ENCODE measurements around the gene ARHGAP42. TPM values are rescaled to one million over a fixed set of nuclear protein-coding genes. Genes with fewer than 3 reads are reported as not detected.

Gene ARHGAP42
- total and polyA plus RNA-seq, 2 experiments from 2014 or later: 0.74 to 2.7 TPM

DNA sequence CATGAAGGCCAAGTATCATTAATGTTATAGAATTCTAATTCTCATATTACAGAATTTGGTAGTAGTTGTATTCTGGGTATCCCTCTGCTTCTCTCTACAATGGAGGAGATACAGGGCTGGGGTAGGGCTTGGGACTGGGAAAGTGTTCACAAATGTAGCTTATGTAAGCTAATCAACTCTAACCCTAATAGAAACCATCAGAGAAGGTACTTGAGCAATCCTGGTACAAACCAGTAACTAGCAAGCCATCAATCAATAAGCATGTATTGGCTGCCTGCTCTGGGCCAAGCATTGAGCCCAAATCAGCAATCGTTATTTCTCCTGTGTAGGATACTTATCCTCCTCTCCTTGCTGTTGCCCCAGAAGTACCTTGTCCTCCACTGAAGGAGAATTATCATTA lies 268.2 kb downstream of the ARHGAP42 start:
- Histone ChIP-seq H3K36me3 (ENCODE audit: low read depth) (no peaks in the 10 kb centered on the region), H3K4me3 (no peak overlapping the region), H2AFZ (no peak overlapping the region), H3K79me2 (ENCODE audit: insufficient read depth) (no peaks in the 10 kb centered on the region), H3K9me2 (ENCODE audit: insufficient read depth) (no peaks in the 10 kb centered on the region), H3K27me3 (replicated peaks; ENCODE audit: insufficient read depth) (no peaks in the 10 kb centered on the region), H3K27ac (no peak overlapping the region), H3K4me2 (ENCODE audit: unreplicated experiment) (no peak overlapping the region), H4K20me1 (ENCODE audit: insufficient read depth) (no peaks in the 10 kb centered on the region), H3F3A (ENCODE audit: insufficient read depth) (no peaks in the 10 kb centered on the region), H3K9ac (no peak overlapping the region), H3K9me3 (ENCODE audit: low read depth) (no peaks in the 10 kb centered on the region), H3K4me1 (ENCODE audit: insufficient read depth) (no peaks in the 10 kb centered on the region)
- TF ChIP-seq EZH2phosphoT487 (IDR thresholded peaks at IDR 0.05; ENCODE audit: insufficient read depth, low read depth): no peak
- no peak for TF ChIP-seq EZH2 (IDR thresholded peaks at IDR 0.05; ENCODE audit: insufficient read depth, poor library complexity, severe bottlenecking)
- in situ Hi-C loops (cut with MboI): no loop called here
- WGBS, 2 experiments (ENCODE audit: low coverage in 1 of 2, low lambda C conversion rate in 2 of 2, missing lambda C conversion rate in 2 of 2): 82 to 95% methylated on average over 1 of the region's 1 CpG
- no peak for DNase-seq

DNA sequence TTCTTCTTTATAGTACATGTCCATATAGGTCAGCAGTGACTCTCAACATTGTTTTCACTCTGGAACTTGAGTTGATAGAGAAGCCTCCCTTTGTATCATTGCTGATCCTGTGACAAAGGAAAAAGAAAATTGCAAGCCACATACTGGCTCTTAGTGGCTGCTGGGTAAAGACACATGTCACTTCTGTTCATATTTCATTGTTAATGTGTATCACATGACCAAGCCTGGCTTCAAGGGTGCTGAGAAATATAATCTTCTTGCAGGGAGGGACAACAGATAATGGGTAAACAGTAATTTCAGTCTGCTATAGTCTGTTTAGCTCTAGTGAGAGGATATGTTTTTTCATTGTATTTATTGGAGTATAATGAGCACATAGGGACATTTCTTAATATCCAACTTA lies 269.3 kb downstream of the ARHGAP42 start:
- Histone ChIP-seq H4K20me1 (ENCODE audit: insufficient read depth) (no peaks in the 10 kb centered on the region), H3K36me3 (ENCODE audit: low read depth) (no peaks in the 10 kb centered on the region), H2AFZ (no peak overlapping the region), H3K27me3 (replicated peaks; ENCODE audit: insufficient read depth) (no peaks in the 10 kb centered on the region), H3K4me1 (ENCODE audit: insufficient read depth) (no peaks in the 10 kb centered on the region), H3K9me3 (ENCODE audit: low read depth) (no peaks in the 10 kb centered on the region), H3K79me2 (ENCODE audit: insufficient read depth) (no peaks in the 10 kb centered on the region), H3K27ac (no peak overlapping the region), H3F3A (ENCODE audit: insufficient read depth) (no peaks in the 10 kb centered on the region), H3K9ac (no peak overlapping the region), H3K4me2 (ENCODE audit: unreplicated experiment) (no peak overlapping the region), H3K4me3 (no peak overlapping the region), H3K9me2 (ENCODE audit: insufficient read depth) (no peaks in the 10 kb centered on the region)
- in situ Hi-C loops (cut with MboI): no loop called here
- TF ChIP-seq EZH2phosphoT487 (IDR thresholded peaks at IDR 0.05; ENCODE audit: insufficient read depth, low read depth): no peak
- TF ChIP-seq EZH2 (IDR thresholded peaks at IDR 0.05; ENCODE audit: insufficient read depth, poor library complexity, severe bottlenecking): no peak
- DNase-seq: no peak

DNA sequence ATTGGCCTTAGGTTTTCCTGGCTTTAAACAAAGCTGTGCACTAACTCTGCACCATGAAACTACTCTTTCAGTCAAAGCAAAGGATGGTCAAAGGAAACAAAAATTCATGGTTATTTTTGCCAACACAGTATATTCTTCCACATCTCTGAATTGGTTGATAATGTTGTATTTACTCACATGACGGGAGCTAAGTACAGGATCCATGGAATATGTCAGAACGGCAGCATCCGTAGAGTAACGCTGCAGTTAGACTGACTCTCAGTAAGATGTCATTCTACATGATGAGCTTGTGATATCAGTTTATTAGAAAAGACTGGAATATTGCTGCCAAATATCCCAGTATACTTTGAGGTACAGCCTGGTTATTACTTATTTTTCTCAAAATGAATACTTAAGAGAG lies 270.4 kb downstream of the ARHGAP42 start:
- Histone ChIP-seq H3K27me3 (replicated peaks; ENCODE audit: insufficient read depth) (no peaks in the 10 kb centered on the region), H3K36me3 (ENCODE audit: low read depth) (no peaks in the 10 kb centered on the region), H3K79me2 (ENCODE audit: insufficient read depth) (no peaks in the 10 kb centered on the region), H3K27ac (no peak overlapping the region), H3K9me2 (ENCODE audit: insufficient read depth) (no peaks in the 10 kb centered on the region), H3K9me3 (ENCODE audit: low read depth) (no peaks in the 10 kb centered on the region), H3F3A (ENCODE audit: insufficient read depth) (no peaks in the 10 kb centered on the region), H3K4me2 (ENCODE audit: unreplicated experiment) (no peak overlapping the region), H3K4me3 (no peak overlapping the region), H4K20me1 (ENCODE audit: insufficient read depth) (no peaks in the 10 kb centered on the region), H2AFZ (no peak overlapping the region), H3K4me1 (ENCODE audit: insufficient read depth) (no peaks in the 10 kb centered on the region), H3K9ac (no peak overlapping the region)
- in situ Hi-C loops (cut with MboI): no loop called here
- DNase-seq: no peak
- TF ChIP-seq EZH2phosphoT487 (IDR thresholded peaks at IDR 0.05; ENCODE audit: insufficient read depth, low read depth): no peak
- no peak for TF ChIP-seq EZH2 (IDR thresholded peaks at IDR 0.05; ENCODE audit: insufficient read depth, poor library complexity, severe bottlenecking)
- 74% methylated on average over 4 of the region's 4 CpGs for WGBS, 2 experiments (ENCODE audit: low coverage in 1 of 2, low lambda C conversion rate in 2 of 2, missing lambda C conversion rate in 2 of 2)

DNA sequence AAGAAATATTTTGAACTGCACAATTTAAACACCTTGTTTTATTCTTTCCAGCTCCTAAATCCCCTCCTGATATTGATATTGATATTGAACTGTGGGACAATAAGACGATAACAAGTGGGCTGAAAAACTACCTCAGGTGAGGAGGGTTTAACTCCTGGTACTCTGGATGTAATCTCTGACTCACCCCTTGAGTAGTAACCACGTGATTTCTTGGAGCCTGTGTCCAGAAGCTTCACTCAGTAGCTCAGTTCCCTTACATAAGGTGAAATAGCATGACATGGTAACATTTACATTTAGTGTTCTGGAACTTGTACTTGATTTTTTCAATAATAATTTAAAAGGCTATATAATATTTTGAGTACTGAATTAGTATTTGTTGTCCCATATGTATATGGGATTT lies 274.5 kb downstream of the ARHGAP42 start:
- no peak overlapping the region for H3K9ac ChIP-seq
- no peaks in the 10 kb centered on the region for H3K79me2 ChIP-seq (ENCODE audit: insufficient read depth)
- no peaks in the 10 kb centered on the region for H3K27me3 ChIP-seq (replicated peaks; ENCODE audit: insufficient read depth)
- no peaks in the 10 kb centered on the region for H3K36me3 ChIP-seq (ENCODE audit: low read depth)
- no peaks in the 10 kb centered on the region for H3K4me1 ChIP-seq (ENCODE audit: insufficient read depth)
- 68 to 72% methylated on average over 2 of the region's 2 CpGs for WGBS, 2 experiments (ENCODE audit: low coverage in 1 of 2, low lambda C conversion rate in 2 of 2, missing lambda C conversion rate in 2 of 2)
- no peak overlapping the region for H3K4me2 ChIP-seq (ENCODE audit: unreplicated experiment)
- H3K9me3 ChIP-seq (ENCODE audit: low read depth): no peaks in the 10 kb centered on the region
- DNase-seq: peak; percentile 2
- no peaks in the 10 kb centered on the region for H3K9me2 ChIP-seq (ENCODE audit: insufficient read depth)
- TF ChIP-seq EZH2 (IDR thresholded peaks at IDR 0.05; ENCODE audit: insufficient read depth, poor library complexity, severe bottlenecking) (no peak), EZH2phosphoT487 (IDR thresholded peaks at IDR 0.05; ENCODE audit: insufficient read depth, low read depth) (no peak)
- no peaks in the 10 kb centered on the region for H3F3A ChIP-seq (ENCODE audit: insufficient read depth)
- no peak overlapping the region for H3K4me3 ChIP-seq
- no peak overlapping the region for H3K27ac ChIP-seq
- no peak overlapping the region for H2AFZ ChIP-seq
- no peaks in the 10 kb centered on the region for H4K20me1 ChIP-seq (ENCODE audit: insufficient read depth)
- in situ Hi-C loops (cut with MboI): no loop called here

DNA sequence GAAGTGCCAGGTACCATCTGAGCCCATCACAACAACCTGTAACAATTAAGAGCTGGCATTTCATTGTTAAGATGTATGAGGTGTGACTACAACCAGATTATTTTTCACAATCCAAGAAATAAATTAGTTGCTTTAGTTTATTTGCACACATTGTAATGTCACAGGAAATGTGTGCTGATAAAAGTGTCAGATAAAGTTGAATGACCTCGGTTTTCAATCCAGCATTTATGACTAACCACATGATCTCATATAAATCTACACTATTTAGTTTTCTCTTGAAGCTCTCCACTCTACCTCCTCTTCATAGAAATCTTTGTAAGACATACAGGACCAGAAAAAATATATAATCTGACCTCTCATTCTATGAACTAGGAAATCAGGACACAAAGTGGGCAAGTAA lies 276.3 kb downstream of the ARHGAP42 start:
- no peaks in the 10 kb centered on the region for H3K27me3 ChIP-seq (replicated peaks; ENCODE audit: insufficient read depth)
- no peak for DNase-seq
- H3K9me3 ChIP-seq (ENCODE audit: low read depth): no peaks in the 10 kb centered on the region
- no peak overlapping the region for H3K9ac ChIP-seq
- no peak overlapping the region for H2AFZ ChIP-seq
- no peaks in the 10 kb centered on the region for H3F3A ChIP-seq (ENCODE audit: insufficient read depth)
- H4K20me1 ChIP-seq (ENCODE audit: insufficient read depth): no peaks in the 10 kb centered on the region
- H3K36me3 ChIP-seq (ENCODE audit: low read depth): no peaks in the 10 kb centered on the region
- in situ Hi-C loops (cut with MboI): no loop called here
- no peaks in the 10 kb centered on the region for H3K79me2 ChIP-seq (ENCODE audit: insufficient read depth)
- no peaks in the 10 kb centered on the region for H3K4me1 ChIP-seq (ENCODE audit: insufficient read depth)
- TF ChIP-seq EZH2 (IDR thresholded peaks at IDR 0.05; ENCODE audit: insufficient read depth, poor library complexity, severe bottlenecking): no peak
- no peak for TF ChIP-seq EZH2phosphoT487 (IDR thresholded peaks at IDR 0.05; ENCODE audit: insufficient read depth, low read depth)
- 59 to 80% methylated on average over 1 of the region's 1 CpG for WGBS, 2 experiments (ENCODE audit: low coverage in 1 of 2, low lambda C conversion rate in 2 of 2, missing lambda C conversion rate in 2 of 2)
- H3K9me2 ChIP-seq (ENCODE audit: insufficient read depth): no peaks in the 10 kb centered on the region
- H3K4me3 ChIP-seq: no peak overlapping the region
- H3K27ac ChIP-seq: no peak overlapping the region
- no peak overlapping the region for H3K4me2 ChIP-seq (ENCODE audit: unreplicated experiment)
